ENCODE data around the gene RTN1. TPM values are rescaled to one million over a fixed set of nuclear protein-coding genes. Genes with fewer than 3 reads are reported as not detected.

RTN1 gene
- total RNA-seq, 1 donor from 2014 or later, result 11.1 TPM

GRCh38 chr14:59863806-59864525 is 6.6 kb downstream of the RTN1 start:
- DNase-seq (ENCODE audit: extremely low spot score, unreplicated experiment), result no peak
- H3K36me3 Mint-ChIP-seq, result no peaks in the 10 kb centered on the region
- no peak for TF ChIP-seq CTCF (conservative IDR thresholded peaks at IDR 0.05)
- peaks cover 5% of the 10 kb centered on the region for H3K9me3 Mint-ChIP-seq
- H3K4me1 Mint-ChIP-seq (ENCODE audit: unreplicated experiment), result no peaks in the 10 kb centered on the region
- no peak overlapping the region for H3K27ac Mint-ChIP-seq
- H3K27me3 Mint-ChIP-seq, result peaks cover 43% of the 10 kb centered on the region
- no peak overlapping the region for H3K4me3 Mint-ChIP-seq

- Mint-ChIP-seq H3K4me1 (ENCODE audit: unreplicated experiment) (no peaks in the 10 kb centered on the region), H3K27ac (no peak overlapping the region), H3K4me3 (no peak overlapping the region), H3K36me3 (no peaks in the 10 kb centered on the region), H3K9me3 (peaks cover 5% of the 10 kb centered on the region), H3K27me3 (peaks cover 25% of the 10 kb centered on the region)
- no peak for TF ChIP-seq CTCF (conservative IDR thresholded peaks at IDR 0.05)
- DNase-seq (ENCODE audit: extremely low spot score, unreplicated experiment), result no peak
These were observed 13.2 kb downstream of the RTN1 start for GRCh38 chr14:59857328-59857727.

DNA sequence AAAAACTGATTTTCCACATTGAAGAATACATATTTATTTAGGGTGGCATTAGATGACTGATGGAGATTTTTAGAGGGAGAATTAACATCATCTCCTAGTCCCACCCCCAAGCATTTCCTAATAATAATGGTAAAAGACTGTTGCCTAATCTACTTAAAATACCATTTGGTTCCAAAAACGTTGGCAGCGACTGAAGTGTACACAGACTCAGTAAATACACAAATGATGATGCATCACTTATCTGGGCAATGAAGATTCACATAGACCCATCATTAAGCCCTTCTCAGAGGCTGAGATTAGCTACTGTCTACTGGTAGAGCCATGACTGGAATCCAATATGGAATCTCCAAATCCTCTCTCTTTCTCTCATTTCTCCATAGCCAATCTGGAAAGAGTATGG is 18.2 kb downstream of the RTN1 start:
- TF ChIP-seq CTCF (conservative IDR thresholded peaks at IDR 0.05), result no peak
- no peaks in the 10 kb centered on the region for H3K4me1 Mint-ChIP-seq (ENCODE audit: unreplicated experiment)
- no peak overlapping the region for H3K27ac Mint-ChIP-seq
- no peaks in the 10 kb centered on the region for H3K9me3 Mint-ChIP-seq
- no peak for DNase-seq (ENCODE audit: extremely low spot score, unreplicated experiment)
- H3K27me3 Mint-ChIP-seq, result peaks cover 22% of the 10 kb centered on the region
- H3K36me3 Mint-ChIP-seq, result no peaks in the 10 kb centered on the region
- H3K4me3 Mint-ChIP-seq, result no peak overlapping the region

GRCh38 chr14:59850458-59850857 is 20.1 kb downstream of the RTN1 start:
- Mint-ChIP-seq H3K9me3 (no peaks in the 10 kb centered on the region), H3K4me1 (ENCODE audit: unreplicated experiment) (no peaks in the 10 kb centered on the region), H3K4me3 (no peak overlapping the region), H3K36me3 (no peaks in the 10 kb centered on the region), H3K27ac (no peak overlapping the region), H3K27me3 (peaks cover 20% of the 10 kb centered on the region)
- DNase-seq (ENCODE audit: extremely low spot score, unreplicated experiment), result no peak
- TF ChIP-seq CTCF (conservative IDR thresholded peaks at IDR 0.05), result no peak

GRCh38 chr14:59849411-59850130 is 21.0 kb downstream of the RTN1 start:
- H3K27ac Mint-ChIP-seq, result no peak overlapping the region
- no peaks in the 10 kb centered on the region for H3K4me1 Mint-ChIP-seq (ENCODE audit: unreplicated experiment)
- H3K9me3 Mint-ChIP-seq, result no peaks in the 10 kb centered on the region
- no peak overlapping the region for H3K4me3 Mint-ChIP-seq
- no peak for DNase-seq (ENCODE audit: extremely low spot score, unreplicated experiment)
- H3K27me3 Mint-ChIP-seq, result peaks cover 12% of the 10 kb centered on the region
- H3K36me3 Mint-ChIP-seq, result no peaks in the 10 kb centered on the region
- TF ChIP-seq CTCF (conservative IDR thresholded peaks at IDR 0.05), result no peak

Data from type B pancreatic cell (in vitro differentiated cells).